HG02852 (cell line): ENCODE measurements around the gene PNKD.

Source experiments
- ATAC-seq: cut with Tn5 transposase; IDR thresholded peaks from one replicate; pipeline ENCODE4 v1.9.1; 2021; ENCODE audit warnings: mild to moderate bottlenecking, moderate library complexity; ENCODE audit not compliant: unreplicated experiment

PNKD gene

GRCh38 chr2:218394298-218395089 lies 124.2 kb downstream of the PNKD start:
- no peak for ATAC-seq

GRCh38 chr2:218395090-218395444 lies 124.7 kb downstream of the PNKD start:
- no peak for ATAC-seq

- no peak for ATAC-seq
Observed at GRCh38 chr2:218395456-218395825, 125.1 kb downstream of the PNKD start.

- peak; percentile 42 for ATAC-seq
Observed at GRCh38 chr2:218395826-218396687, 125.7 kb downstream of the PNKD start.
